C4-2B (cell line): Measurements from ENCODE around the gene TEX55.
"Not testable (repeated sequence)": the region's sequence is repeated elsewhere in the genome, so short reads cannot be mapped to it uniquely, and the experiment has no call there.

Experiments
- H3K27ac ChIP-seq: fragments of 450-650 bp; 2 replicates; pipeline ENCODE4 v1.5.1; 2017
- ZFX ChIP-seq: fragments of 450-650 bp; IDR thresholded peaks from 2 replicates; pipeline ENCODE4 v1.6.1; 2017
- TF ChIP-seq, protein P1 (sequence below): fragments of 450-650 bp; conservative IDR thresholded peaks from 2 replicates; pipeline ENCODE4 v1.5.1; 2017; ENCODE audit warnings: mild to moderate bottlenecking

TEX55 gene

DNA sequence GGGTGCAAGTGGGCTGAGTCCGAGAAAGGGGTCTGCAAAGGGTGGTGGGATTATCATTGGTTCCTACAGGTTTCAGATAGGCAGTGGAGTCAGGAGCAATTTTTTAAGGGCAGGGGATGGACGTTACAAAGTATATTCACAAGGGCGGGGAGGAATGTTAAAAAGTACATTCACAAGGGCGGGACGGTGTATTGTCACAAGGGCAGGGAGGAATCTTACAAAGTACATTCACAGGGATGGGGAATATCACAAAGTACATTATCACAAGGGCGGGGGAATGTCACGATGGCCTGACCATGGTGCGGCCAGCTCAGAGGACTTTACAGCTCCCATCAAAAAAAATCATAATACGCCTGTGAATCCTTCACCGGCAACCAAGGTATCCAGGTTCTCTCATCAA, 20.6 kb upstream of the TEX55 start:
- no peak for TF ChIP-seq ZFX
- TF ChIP-seq, protein P1, sequence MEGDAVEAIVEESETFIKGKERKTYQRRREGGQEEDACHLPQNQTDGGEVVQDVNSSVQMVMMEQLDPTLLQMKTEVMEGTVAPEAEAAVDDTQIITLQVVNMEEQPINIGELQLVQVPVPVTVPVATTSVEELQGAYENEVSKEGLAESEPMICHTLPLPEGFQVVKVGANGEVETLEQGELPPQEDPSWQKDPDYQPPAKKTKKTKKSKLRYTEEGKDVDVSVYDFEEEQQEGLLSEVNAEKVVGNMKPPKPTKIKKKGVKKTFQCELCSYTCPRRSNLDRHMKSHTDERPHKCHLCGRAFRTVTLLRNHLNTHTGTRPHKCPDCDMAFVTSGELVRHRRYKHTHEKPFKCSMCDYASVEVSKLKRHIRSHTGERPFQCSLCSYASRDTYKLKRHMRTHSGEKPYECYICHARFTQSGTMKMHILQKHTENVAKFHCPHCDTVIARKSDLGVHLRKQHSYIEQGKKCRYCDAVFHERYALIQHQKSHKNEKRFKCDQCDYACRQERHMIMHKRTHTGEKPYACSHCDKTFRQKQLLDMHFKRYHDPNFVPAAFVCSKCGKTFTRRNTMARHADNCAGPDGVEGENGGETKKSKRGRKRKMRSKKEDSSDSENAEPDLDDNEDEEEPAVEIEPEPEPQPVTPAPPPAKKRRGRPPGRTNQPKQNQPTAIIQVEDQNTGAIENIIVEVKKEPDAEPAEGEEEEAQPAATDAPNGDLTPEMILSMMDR = no peak

GRCh38 chr3:119125742-119126504, 20.0 kb upstream of the TEX55 start:
- TF ChIP-seq ZFX = no peak
- TF ChIP-seq, protein P1 = no peak
- H3K27ac ChIP-seq = no peak overlapping the region

More for the DNA sequence above, 20.6 kb upstream of the TEX55 start:
- no peak overlapping the region for H3K27ac ChIP-seq

- H3K27ac ChIP-seq = not testable (repeated sequence)
Observed at GRCh38 chr3:119130291-119130690, 15.7 kb upstream of the TEX55 start.

DNA sequence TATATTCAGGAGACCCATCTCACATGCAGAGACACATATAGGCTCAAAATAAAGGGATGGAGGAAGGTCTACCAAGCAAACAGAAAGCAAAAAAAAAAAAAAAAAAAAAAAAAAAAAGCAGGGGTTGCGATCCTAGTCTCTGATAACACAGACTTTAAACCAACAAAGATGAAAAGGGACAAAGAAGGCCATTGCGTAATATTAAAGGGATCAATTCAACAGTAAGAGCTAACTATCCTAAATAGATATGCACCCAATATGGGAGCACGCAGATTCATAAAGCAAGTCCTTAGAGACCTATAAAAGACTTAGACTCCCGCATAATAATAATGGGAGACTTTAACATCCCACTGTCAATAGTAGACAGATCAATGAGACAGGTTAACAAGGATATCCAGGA, 13.7 kb upstream of the TEX55 start:
- H3K27ac ChIP-seq = not testable (repeated sequence)

DNA sequence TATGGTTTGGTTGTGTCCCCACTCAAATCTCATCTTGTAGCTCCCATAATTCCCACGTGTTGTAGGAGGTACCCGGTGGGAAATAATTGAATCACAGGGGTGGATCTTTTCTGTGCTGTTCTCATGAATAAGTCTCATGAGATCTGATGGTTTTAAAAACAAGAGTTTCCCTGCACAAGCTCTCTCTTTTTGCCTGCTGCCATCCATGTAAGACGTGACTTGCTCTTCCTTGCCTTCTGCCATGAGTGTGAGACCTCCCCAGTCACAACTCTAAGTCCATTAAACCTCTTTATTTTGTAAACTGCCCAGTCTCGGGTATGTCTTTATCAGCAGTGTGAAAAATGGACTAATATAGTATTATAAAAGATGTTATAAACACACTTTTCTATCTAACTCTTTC, 6.6 kb upstream of the TEX55 start:
- not testable (repeated sequence) for H3K27ac ChIP-seq

DNA sequence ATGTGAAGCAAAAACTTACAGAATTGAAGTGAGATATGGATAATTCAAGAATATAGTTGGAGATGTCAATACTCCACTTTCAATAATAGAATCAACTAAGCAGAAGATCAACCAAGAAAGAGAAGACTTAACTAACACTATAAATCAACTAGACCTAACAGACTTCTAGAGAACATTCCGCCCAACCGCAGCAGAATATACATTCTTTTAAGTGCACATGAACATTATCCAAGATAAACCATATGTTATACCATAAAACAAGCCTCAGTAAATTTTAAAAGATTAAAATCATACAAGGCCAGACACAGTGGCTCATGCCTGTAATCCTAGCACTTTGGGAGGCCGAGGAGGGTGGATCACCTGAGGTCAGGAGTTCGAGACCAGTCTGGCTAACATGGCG, 5.5 kb upstream of the TEX55 start:
- no peak for TF ChIP-seq ZFX
- TF ChIP-seq, protein P1 = no peak
- H3K27ac ChIP-seq = no peak overlapping the region

- no peak overlapping the region for H3K27ac ChIP-seq
- TF ChIP-seq, protein P1 = no peak
- no peak for TF ChIP-seq ZFX
Observed at GRCh38 chr3:119145128-119145499, 851 bp upstream of the TEX55 start.

DNA sequence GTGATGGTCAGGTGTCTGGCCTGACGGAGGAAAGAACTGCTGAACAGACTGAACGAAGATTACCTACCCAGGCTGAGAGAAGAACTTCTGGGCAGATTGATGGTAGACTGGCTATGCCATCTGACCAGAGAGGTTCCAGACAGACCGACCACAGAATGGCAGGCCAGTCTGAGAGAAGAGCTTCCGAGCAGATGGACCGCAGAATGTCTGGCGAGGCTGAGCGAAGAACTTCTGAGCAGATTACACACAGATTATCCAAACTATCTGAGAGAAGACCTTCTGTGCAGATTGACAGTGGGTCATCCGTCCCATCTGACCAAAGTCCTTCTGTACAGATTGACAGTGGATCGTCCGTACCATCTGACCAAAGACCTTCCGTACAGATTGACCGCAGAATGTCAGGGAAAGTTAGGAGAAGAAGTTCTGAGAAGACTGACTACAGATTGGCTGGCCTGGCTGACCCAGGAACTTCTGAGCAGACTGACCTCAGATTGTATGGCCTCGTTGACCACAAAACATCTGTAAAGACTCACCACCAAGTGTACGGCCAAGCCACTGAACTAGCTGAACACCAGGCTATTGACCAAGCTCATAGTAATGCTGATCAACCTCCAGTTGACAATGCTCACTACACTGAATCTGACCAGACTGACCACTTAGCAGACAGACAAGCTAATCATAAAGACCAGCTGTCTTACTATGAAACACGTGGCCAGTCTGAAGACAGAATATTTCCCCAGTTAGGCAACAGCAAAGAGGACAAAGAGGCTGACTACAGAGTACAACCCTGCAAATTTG, 812 bp downstream of the TEX55 start:
- TF ChIP-seq, protein P1 = no peak
- TF ChIP-seq ZFX = no peak
- no peak overlapping the region for H3K27ac ChIP-seq

GRCh38 chr3:119147494-119147893, 1.5 kb downstream of the TEX55 start:
- TF ChIP-seq, protein P1 = no peak
- no peak for TF ChIP-seq ZFX
- no peak overlapping the region for H3K27ac ChIP-seq
